Measurements from ENCODE around the gene EPHA1. TPM values are rescaled to one million over a fixed set of nuclear protein-coding genes. Genes with fewer than 3 reads are reported as not detected.

The EPHA1 gene
- total and polyA plus RNA-seq, 2 experiments from 2014 or later: 60.7 to 154 TPM

GRCh38 chr7:143374561-143374960 is 34.1 kb downstream of the EPHA1 start:
- no peaks in the 10 kb centered on the region; the same call in 1 of the 2 replicates for H3F3A ChIP-seq (replicated peaks; ENCODE audit: low read depth)
- Mint-ChIP-seq H3K27ac (no peak overlapping the region), H3K4me1 (peaks cover 55% of the 10 kb centered on the region), H3K36me3 (ENCODE audit: low read depth) (peaks cover 11% of the 10 kb centered on the region; the same call in 2 of the 3 replicates), H3K27me3 (ENCODE audit: insufficient read depth, low read depth, poor library complexity) (peaks cover 9% of the 10 kb centered on the region), H3K4me3 (no peak overlapping the region), H3K9me3 (no peaks in the 10 kb centered on the region; the same call in 2 of the 3 replicates)
- no peak overlapping the region for H2AFZ ChIP-seq
- no peak for TF ChIP-seq NANOG (IDR thresholded peaks at IDR 0.05; ENCODE audit: borderline replicate concordance)
- TF ChIP-seq, protein P1, sequence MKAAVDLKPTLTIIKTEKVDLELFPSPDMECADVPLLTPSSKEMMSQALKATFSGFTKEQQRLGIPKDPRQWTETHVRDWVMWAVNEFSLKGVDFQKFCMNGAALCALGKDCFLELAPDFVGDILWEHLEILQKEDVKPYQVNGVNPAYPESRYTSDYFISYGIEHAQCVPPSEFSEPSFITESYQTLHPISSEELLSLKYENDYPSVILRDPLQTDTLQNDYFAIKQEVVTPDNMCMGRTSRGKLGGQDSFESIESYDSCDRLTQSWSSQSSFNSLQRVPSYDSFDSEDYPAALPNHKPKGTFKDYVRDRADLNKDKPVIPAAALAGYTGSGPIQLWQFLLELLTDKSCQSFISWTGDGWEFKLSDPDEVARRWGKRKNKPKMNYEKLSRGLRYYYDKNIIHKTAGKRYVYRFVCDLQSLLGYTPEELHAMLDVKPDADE (IDR thresholded peaks at IDR 0.05): no peak
- no peak for TF ChIP-seq ZNF331 (CRISPR knock-in tag; IDR thresholded peaks at IDR 0.05; ENCODE audit: low read depth)
- TF ChIP-seq EZH2phosphoT487 (IDR thresholded peaks at IDR 0.05; ENCODE audit: unreplicated experiment): no peak
- TF ChIP-seq CTCF (conservative IDR thresholded peaks at IDR 0.05; ENCODE audit: low read depth in 2 of 2): no peak
- TF ChIP-seq, protein P2, sequence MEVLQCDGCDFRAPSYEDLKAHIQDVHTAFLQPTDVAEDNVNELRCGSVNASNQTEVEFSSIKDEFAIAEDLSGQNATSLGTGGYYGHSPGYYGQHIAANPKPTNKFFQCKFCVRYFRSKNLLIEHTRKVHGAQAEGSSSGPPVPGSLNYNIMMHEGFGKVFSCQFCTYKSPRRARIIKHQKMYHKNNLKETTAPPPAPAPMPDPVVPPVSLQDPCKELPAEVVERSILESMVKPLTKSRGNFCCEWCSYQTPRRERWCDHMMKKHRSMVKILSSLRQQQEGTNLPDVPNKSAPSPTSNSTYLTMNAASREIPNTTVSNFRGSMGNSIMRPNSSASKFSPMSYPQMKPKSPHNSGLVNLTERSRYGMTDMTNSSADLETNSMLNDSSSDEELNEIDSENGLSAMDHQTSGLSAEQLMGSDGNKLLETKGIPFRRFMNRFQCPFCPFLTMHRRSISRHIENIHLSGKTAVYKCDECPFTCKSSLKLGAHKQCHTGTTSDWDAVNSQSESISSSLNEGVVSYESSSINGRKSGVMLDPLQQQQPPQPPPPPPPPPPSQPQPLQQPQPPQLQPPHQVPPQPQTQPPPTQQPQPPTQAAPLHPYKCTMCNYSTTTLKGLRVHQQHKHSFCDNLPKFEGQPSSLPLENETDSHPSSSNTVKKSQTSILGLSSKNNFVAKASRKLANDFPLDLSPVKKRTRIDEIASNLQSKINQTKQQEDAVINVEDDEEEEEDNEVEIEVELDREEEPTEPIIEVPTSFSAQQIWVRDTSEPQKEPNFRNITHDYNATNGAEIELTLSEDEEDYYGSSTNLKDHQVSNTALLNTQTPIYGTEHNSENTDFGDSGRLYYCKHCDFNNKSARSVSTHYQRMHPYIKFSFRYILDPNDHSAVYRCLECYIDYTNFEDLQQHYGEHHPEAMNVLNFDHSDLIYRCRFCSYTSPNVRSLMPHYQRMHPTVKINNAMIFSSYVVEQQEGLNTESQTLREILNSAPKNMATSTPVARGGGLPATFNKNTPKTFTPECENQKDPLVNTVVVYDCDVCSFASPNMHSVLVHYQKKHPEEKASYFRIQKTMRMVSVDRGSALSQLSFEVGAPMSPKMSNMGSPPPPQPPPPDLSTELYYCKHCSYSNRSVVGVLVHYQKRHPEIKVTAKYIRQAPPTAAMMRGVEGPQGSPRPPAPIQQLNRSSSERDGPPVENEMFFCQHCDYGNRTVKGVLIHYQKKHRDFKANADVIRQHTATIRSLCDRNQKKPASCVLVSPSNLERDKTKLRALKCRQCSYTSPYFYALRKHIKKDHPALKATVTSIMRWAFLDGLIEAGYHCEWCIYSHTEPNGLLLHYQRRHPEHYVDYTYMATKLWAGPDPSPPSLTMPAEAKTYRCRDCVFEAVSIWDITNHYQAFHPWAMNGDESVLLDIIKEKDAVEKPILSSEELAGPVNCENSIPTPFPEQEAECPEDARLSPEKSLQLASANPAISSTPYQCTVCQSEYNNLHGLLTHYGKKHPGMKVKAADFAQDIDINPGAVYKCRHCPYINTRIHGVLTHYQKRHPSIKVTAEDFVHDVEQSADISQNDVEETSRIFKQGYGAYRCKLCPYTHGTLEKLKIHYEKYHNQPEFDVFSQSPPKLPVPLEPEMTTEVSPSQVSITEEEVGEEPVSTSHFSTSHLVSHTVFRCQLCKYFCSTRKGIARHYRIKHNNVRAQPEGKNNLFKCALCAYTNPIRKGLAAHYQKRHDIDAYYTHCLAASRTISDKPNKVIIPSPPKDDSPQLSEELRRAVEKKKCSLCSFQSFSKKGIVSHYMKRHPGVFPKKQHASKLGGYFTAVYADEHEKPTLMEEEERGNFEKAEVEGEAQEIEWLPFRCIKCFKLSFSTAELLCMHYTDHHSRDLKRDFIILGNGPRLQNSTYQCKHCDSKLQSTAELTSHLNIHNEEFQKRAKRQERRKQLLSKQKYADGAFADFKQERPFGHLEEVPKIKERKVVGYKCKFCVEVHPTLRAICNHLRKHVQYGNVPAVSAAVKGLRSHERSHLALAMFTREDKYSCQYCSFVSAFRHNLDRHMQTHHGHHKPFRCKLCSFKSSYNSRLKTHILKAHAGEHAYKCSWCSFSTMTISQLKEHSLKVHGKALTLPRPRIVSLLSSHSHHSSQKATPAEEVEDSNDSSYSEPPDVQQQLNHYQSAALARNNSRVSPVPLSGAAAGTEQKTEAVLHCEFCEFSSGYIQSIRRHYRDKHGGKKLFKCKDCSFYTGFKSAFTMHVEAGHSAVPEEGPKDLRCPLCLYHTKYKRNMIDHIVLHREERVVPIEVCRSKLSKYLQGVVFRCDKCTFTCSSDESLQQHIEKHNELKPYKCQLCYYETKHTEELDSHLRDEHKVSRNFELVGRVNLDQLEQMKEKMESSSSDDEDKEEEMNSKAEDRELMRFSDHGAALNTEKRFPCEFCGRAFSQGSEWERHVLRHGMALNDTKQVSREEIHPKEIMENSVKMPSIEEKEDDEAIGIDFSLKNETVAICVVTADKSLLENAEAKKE (CRISPR knock-in tag; IDR thresholded peaks at IDR 0.05): no peak
- TF ChIP-seq STAT1 (IDR thresholded peaks at IDR 0.05; ENCODE audit: unreplicated experiment): no peak
- TF ChIP-seq REST (IDR thresholded peaks at IDR 0.05; ENCODE audit: unreplicated experiment): no peak
- no peak for TF ChIP-seq CREB1 (CRISPR knock-in tag; IDR thresholded peaks at IDR 0.05; ENCODE audit: low read depth)
- no peak for TF ChIP-seq EZH2 (IDR thresholded peaks at IDR 0.05; ENCODE audit: low read depth, unreplicated experiment)
- TF ChIP-seq POLR2AphosphoS5 (IDR thresholded peaks at IDR 0.05; ENCODE audit: low read depth): no peak
- no peak for TF ChIP-seq JUNB (IDR thresholded peaks at IDR 0.05; ENCODE audit: unreplicated experiment)
- no peak for TF ChIP-seq ZNF114 (CRISPR knock-in tag; IDR thresholded peaks at IDR 0.05)
- no peaks in the 10 kb centered on the region for H4K20me1 ChIP-seq (replicated peaks; ENCODE audit: insufficient read depth)
- ATAC-seq: no peak
- H3K4me1 ChIP-seq (ENCODE audit: insufficient read depth): peaks cover 47% of the 10 kb centered on the region
- H3K36me3 ChIP-seq (ENCODE audit: insufficient read depth): no peaks in the 10 kb centered on the region
- no peak overlapping the region for H3K4me2 ChIP-seq
- H3K79me2 ChIP-seq (replicated peaks; ENCODE audit: insufficient read depth): peaks cover 8% of the 10 kb centered on the region; the same call in 1 of the 2 replicates
- no peaks in the 10 kb centered on the region for H3K27me3 ChIP-seq (ENCODE audit: insufficient read depth)
- no peak for DNase-seq (ENCODE audit: low spot score)
- H3K27ac ChIP-seq (ENCODE audit: low read depth): no peak overlapping the region
- peaks cover 6% of the 10 kb centered on the region; the same call in 1 of the 2 replicates for H3K9me2 ChIP-seq (ENCODE audit: insufficient read depth)
- no peak overlapping the region for H3K4me3 ChIP-seq

All from GM23338 (cell line).